GM21367 (cell line): ENCODE results near the gene ZDHHC4.
"Not testable (repeated sequence)": the region's sequence is repeated elsewhere in the genome, so short reads cannot be mapped to it uniquely, and the experiment has no call there.

ENCODE experiments used
- ATAC-seq: cut with Tn5 transposase; IDR thresholded peaks from one replicate; pipeline ENCODE4 v1.9.1; 2021; ENCODE audit not compliant: unreplicated experiment

The ZDHHC4 gene

DNA sequence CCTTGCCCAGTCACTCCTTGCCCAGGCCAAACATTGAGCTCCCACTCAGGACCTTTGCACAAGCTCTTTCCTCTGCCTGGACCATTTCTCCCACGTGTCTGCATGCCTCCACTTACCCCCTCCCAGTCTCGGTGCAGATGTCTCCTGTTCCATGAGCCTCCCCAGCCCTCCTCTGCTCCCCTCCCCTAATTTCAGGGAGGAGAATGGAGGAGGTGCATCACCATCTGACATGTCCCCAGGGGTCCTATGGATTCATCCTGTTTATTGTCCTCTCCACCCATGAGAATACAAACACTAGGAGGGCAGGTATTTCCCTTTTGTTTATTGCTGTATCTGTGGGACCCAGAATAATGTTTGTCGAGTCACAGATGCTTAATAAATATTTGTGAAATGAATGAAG, 17.4 kb upstream of the ZDHHC4 start:
- ATAC-seq: no peak

GRCh38 chr7:6562106-6562505, 15.1 kb upstream of the ZDHHC4 start:
- no peak for ATAC-seq

DNA sequence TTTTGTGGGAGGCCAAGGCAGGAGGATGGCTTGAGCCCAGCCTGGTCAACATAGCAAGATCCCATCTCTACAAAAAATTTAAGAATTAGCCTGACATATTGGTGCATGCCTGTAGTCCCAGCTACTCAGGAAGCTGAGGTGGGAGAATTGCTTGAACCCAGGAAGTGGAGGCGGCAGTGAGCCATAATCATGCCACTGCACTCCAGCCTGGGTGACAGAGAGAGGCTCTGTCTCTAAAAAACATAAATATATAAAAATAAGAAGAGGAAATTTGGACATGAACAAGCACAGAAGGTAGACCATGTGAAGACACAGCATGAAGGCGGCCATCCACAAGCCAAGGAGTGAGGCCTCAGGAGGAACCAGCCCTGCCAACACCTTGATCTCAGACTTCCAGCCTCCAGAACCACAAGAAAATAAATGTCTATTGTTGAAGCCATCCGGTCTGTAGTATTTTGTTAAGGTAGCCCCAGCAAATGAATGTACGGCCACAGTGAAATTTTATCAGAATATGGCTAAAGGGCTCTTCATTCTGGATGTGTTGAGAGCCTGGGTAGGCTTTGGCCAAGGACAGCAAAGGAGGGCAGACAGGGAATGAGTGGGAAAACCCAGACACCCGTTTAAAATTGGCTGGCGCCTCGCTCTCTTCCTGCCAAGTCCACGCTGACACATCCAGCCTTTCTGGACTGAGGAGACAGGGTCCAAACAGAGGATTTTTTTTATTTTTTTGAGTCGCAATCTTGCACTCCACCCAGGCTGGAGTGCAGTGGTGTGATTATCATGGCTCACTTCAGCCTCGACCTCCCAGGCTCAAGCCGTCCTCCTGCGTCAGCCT, 13.1 kb upstream of the ZDHHC4 start:
- no peak for ATAC-seq

GRCh38 chr7:6565655-6566054, 11.6 kb upstream of the ZDHHC4 start:
- ATAC-seq: no peak

GRCh38 chr7:6567886-6568285, 9.4 kb upstream of the ZDHHC4 start:
- ATAC-seq: no peak

GRCh38 chr7:6571160-6571779, 6.0 kb upstream of the ZDHHC4 start:
- no peak for ATAC-seq

GRCh38 chr7:6575281-6576023, 1.8 kb upstream of the ZDHHC4 start:
- ATAC-seq: no peak

- ATAC-seq: no peak
Measured at GRCh38 chr7:6576024-6576866, 1.0 kb upstream of the ZDHHC4 start.

DNA sequence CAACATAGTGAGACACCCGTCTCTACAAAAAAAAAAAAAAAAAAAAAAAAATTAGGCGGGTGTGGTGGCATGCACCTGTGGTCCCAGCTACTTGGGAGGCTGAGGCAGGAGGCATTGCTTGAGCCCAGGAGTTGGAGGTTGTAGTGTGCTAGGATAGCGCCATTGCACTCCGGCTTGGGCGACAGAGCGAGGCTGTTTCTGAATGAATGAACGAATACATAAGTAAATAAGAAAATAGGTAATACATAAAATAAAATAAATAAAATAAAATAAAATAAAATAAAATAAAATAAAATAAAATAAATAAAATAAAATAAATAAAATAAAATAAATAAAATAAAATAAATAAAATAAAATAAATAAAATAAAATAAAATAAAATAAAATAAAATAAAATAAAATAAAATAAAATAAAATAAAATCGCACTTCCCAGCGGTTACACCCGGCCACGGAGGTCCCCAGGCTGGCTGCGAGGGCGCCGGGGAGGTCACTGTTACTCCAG, 336 bp upstream of the ZDHHC4 start:
- not testable (repeated sequence) for ATAC-seq

GRCh38 chr7:6578114-6579084, 1.1 kb downstream of the ZDHHC4 start:
- no peak for ATAC-seq

DNA sequence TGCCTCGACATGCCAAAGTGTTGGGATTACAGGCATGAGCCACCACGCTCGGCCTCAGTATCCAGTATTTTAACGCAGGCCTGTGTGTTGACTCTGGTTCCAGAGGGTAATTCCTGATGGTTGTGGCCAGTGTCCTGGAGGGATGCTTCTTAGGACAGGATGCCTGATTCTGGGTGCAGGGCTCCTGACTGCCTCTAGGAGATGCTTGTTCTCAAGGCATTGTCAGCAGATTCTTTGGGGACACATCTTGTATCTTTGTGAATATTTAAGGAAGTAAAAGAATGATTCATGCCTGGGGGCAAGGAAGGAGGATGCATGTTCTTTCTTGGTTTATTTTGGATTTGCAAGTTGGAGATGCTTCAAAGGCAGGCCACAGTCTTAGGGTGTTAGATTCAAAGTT, 2.2 kb downstream of the ZDHHC4 start:
- no peak for ATAC-seq

DNA sequence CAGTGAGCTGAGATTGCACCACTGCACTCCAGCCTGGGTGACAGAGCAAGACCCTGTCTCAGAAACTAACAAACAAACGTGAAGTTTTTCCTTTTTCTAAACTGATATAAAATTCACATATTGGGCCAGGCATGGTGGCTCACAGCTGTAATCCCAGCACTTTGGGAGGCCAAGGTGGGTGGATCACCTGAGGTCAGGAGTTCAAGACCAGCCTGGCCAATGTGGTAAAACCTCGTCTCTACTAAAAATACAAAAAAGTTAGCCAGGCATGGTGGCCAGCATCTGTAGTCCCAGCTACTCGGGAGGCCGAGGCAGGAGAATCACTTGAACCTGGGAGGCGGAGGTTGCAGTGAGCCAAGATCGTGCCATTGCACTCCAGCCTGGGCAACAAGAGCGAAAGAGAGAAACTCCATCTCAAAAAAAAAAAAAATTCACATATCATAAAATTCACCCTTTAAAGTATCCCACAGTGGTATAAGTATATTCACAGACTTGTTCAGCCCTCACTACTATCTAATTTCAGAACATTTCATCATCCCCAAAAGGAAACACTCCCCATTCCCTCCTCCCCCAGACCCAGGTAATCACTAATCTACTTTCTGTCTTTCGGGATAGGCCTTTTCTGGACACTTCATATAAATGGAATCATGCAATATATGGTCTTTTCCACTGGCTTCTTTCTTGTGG, 8.6 kb downstream of the ZDHHC4 start:
- ATAC-seq: not testable (repeated sequence)

GRCh38 chr7:6588566-6588965, 11.3 kb downstream of the ZDHHC4 start:
- no peak for ATAC-seq

DNA sequence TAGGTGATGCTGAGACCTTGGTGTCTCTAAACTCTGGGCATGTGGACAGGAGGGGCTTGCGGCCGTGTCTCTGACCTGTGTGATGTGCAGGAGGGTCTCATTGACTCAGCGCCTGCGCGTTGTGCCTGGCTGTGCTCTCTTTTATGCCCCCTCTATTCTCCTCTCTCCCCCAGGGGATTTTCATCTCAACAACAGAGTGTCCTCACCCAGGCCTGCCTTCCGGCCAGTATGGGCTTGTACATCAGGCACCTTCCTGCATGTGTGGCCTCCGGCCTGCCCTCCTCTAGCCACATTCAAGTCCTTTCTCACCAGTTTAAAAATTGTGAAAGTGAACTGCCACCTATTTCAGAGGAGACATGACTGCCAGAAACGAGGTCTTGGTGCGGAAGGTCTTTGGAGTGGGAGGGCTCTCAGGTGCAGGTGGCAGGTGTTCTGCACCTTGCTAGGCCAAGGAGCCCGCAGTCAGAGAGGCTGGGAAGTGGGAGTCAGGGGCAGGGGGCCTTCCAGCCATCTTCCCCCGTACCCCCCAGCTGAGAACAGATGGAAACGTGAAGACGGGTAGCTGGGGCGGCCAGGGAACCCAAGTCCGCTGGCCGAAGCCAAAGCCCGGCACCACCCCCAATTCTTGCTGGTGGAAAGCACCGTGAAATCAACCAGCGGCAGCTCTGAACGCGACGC, 12.0 kb downstream of the ZDHHC4 start:
- no peak for ATAC-seq

DNA sequence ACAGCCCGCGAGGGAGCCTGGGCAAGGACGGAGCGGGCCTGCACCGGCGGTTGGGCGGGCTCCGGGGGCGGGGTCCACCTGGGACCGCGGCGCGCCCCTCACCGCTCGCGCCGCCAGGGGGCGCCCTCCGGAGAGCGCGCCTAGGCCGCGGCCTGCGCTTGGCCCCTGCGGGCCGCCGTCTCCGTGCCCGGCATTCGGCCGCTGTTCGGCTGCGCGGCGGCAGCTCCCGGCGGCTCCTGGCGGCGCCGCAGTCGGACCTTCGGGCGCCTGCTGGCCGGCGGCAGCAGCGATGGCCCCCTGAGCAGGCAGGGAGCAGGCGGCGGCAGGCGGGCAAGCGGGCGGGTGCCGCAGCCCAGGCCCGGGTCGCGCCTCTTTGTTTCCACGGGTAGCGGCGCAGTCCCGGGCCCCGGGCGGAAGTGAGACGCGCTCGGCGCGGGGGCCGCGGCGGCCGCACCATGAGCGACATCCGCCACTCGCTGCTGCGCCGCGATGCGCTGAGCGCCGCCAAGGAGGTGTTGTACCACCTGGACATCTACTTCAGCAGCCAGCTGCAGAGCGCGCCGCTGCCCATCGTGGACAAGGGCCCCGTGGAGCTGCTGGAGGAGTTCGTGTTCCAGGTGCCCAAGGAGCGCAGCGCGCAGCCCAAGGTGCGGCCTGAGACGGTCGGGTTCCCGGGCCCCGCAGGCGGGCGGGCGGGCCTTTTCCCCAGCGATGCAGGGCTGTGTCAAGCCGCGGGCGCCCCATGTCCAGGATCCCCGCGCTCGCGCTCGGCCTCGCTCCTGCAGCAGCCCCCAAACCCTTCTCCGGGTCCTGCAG, 12.8 kb downstream of the ZDHHC4 start, which contains the start of gene INTS15:
INTS15 (plus strand) TSS at position 193 of the 816 bp plus-strand sequence; CDS start at position 456, 263 bp downstream.
- peak; percentile 72 for ATAC-seq

- peak; percentile 15 for ATAC-seq
Measured at GRCh38 chr7:6590645-6591110, 13.4 kb downstream of the ZDHHC4 start.

DNA sequence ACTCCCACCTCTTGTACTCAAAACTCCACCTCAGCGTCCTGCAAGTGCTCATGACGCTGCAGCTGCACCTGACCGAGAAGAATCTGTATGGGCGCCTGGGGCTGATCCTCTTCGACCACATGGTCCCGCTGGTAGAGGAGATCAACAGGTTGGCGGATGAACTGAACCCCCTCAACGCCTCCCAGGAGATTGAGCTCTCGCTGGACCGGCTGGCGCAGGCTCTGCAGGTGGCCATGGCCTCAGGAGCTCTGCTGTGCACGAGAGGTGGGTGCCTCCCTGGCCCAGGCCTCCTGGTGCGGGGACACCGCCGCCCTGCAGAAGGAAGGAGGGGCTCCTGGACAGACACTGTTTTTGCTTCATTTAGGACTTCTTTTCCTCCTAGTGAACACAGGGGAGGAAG, 22.8 kb downstream of the ZDHHC4 start:
- ATAC-seq: no peak
